HAP-1 (cell line): ENCODE data around the gene EMB.
"Not testable (repeated sequence)": the region's sequence is repeated elsewhere in the genome, so short reads cannot be mapped to it uniquely, and the experiment has no call there.

ENCODE experiments used
- DNase-seq, 2 experiments: peaks; one replicate each; pipeline ENCODE4 v3.0.0-alpha.2; 2016 to 2020; ENCODE audit warnings: low spot score in 2 of 2
- H3K27me3 ChIP-seq: fragments of 250-450 bp; sonication (Bioruptor Pico); 2 replicates; pipeline ENCODE4 v1.5.1; 2020; ENCODE audit warnings: low read depth, mild to moderate bottlenecking, moderate library complexity
- H3K36me3 ChIP-seq: fragments of 250-450 bp; sonication (Bioruptor Pico); replicated peaks from 2 replicates; pipeline ENCODE4 v1.5.1; 2020; ENCODE audit warnings: mild to moderate bottlenecking
- H3K4me1 ChIP-seq: fragments of 250-450 bp; sonication (Bioruptor Pico); 2 replicates; pipeline ENCODE4 v1.5.1; 2020; ENCODE audit warnings: mild to moderate bottlenecking
- H3K4me3 ChIP-seq: fragments of 250-450 bp; sonication (Bioruptor Pico); 2 replicates; pipeline ENCODE4 v1.5.1; 2020; ENCODE audit warnings: mild to moderate bottlenecking, moderate library complexity
- H3K9me3 ChIP-seq: fragments of 250-450 bp; sonication (Bioruptor Pico); 2 replicates; pipeline ENCODE4 v1.5.1; 2020; ENCODE audit warnings: mild to moderate bottlenecking, moderate library complexity
- in situ Hi-C: fragments of 300-500 bp; cut with MboI; formaldehyde crosslinking; loops from 3 replicates; pipeline ENCODE4 v1.14.3; 2020; ENCODE audit warnings: low sequenced_read_pairs, inconsistent platforms, mixed read lengths

EMB gene, protein sequence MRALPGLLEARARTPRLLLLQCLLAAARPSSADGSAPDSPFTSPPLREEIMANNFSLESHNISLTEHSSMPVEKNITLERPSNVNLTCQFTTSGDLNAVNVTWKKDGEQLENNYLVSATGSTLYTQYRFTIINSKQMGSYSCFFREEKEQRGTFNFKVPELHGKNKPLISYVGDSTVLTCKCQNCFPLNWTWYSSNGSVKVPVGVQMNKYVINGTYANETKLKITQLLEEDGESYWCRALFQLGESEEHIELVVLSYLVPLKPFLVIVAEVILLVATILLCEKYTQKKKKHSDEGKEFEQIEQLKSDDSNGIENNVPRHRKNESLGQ

DNA sequence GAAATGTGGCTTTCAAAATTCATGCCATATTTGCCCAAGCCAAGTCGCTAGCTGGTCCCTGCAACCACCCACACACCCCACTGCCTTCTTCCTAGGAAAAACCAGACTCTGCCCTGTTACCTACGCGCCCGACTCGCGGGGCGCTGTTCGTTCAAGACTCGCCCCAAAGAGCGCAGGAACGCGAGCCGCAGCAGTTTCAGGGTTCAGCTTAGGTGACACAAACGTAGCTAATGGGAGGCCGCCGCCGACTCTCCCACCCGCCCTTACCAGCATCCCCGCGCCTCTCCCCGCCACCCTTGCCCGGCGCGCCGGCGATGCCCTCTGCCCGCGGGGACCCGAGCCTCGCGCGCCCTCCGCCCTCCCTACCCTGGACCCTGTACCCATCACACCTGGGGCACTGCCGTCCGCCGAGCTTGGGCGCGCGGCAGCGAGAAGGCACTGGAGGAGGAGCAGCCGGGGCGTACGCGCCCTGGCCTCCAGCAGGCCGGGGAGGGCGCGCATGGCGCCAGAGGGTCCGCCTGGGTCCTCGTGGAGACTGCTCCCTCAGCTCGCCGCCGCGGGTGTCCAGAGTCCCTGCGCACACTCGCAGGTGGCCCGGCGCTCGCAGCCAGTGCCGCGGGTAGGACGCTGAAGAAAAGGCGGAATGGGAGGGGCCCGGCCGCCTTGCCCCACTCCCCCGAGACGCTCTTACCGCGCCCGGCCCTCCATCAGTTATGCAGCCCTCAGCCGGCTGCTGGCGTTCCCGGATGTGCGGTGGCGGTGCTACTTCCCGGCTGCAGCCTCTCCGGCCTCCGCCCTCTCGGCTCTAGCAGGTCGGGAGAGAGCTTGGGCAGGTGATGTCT is at the start of gene EMB:
EMB (minus strand) TSS at position 638 of the 842 bp plus-strand sequence; CDS start at position 501, 137 bp downstream.
- H3K36me3 ChIP-seq: no peaks in the 10 kb centered on the region
- no peaks in the 10 kb centered on the region for H3K9me3 ChIP-seq
- peaks cover 6% of the 10 kb centered on the region; the same call in 1 of the 2 replicates for H3K4me1 ChIP-seq
- peak; percentile 63 to 81 for DNase-seq
- peak within 1 kb of the TSS; percentile 50 for H3K4me3 ChIP-seq
- in situ Hi-C loops: no loop called here
- H3K27me3 ChIP-seq: no peaks in the 10 kb centered on the region

DNA sequence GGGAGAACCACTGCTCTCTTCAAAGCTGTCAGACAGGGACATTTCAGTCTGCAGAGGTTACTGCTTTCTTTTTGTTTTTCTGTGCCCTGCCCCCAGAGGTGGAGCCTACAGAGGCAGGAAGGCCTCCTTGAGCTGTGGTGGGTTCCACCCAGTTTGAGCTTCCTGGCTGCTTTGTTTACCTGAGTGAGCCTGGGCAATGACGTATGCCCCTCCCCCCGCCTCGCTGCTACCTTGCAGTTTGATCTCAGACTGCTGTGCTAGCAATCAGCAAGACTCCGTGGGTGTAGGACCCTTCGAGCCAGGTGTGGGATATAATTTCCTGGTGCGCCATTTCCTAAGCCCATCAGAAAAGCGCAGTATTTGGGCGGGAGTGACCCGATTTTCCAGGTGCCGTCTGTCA is 48.4 kb upstream of the EMB start:
- H3K36me3 ChIP-seq, DNase-seq, H3K27me3 ChIP-seq, H3K4me3 ChIP-seq, H3K4me1 ChIP-seq, H3K9me3 ChIP-seq, in situ Hi-C loops: not testable (repeated sequence)

DNA sequence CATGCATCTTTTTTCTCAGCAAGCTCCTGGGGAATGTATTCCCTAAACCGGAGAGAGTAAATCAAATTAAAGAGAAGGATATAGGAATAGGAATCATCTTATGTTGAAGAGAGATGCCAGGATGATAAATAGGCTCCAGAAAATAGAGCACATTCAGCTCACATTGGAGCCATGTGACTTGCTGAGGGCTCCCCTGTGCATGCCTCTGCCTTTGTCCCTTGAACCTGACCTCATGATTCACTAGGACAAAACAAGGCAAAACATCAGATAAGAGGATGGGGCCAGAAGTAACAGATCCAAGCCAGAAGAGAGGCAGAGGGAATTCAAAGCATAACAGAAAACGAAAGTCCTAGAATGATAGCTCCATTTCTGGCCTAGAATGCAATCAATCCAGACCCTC is 37.7 kb upstream of the EMB start:
- H3K9me3 ChIP-seq, in situ Hi-C loops, H3K36me3 ChIP-seq, H3K4me1 ChIP-seq, DNase-seq, H3K27me3 ChIP-seq, H3K4me3 ChIP-seq: not testable (repeated sequence)

DNA sequence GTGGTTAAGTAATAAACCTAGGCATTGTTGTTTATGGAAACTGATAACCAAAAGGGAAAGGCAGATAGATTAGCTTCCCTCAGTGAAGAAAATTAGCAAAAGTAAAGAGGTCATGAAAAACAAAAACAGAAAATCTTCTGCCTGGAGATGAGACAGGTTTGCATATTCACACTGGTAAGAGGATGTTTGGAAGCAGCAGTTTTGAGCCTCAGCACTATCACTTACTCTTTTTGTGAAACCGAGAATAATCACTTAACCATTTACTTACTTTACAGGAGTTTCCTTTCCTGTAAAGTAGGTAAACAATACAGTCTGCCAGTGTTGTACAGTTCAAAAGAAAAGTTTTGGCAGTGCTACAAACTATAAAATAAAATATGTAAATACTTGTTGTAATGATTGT is 35.5 kb upstream of the EMB start:
- DNase-seq: no peak
- H3K36me3 ChIP-seq: no peaks in the 10 kb centered on the region
- in situ Hi-C loops: no loop called here
- no peaks in the 10 kb centered on the region for H3K9me3 ChIP-seq
- H3K4me3 ChIP-seq: no peak overlapping the region
- H3K27me3 ChIP-seq: no peaks in the 10 kb centered on the region
- H3K4me1 ChIP-seq: no peaks in the 10 kb centered on the region

DNA sequence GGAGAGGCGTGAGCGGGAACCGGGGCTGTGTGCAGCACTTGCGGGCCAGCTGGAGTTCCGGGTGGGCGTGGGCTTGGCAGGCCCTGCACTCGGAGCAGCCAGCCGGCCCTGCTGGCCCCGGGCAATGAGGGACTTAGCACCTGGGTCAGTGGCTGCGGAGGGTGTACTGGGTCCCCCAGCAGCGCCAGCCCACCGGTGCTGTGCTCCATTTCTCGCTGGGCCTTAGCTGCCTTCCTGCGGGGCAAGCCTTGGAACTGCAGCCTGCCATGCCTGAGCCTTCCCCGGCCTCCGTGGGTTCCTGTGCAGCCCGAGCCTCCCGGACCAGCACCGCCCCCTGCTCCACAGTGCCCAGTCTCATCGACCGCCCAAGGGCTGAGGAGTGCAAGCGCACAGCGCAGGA is 23.9 kb upstream of the EMB start:
- H3K4me3 ChIP-seq, in situ Hi-C loops, H3K9me3 ChIP-seq, H3K4me1 ChIP-seq, DNase-seq, H3K36me3 ChIP-seq, H3K27me3 ChIP-seq: not testable (repeated sequence)

DNA sequence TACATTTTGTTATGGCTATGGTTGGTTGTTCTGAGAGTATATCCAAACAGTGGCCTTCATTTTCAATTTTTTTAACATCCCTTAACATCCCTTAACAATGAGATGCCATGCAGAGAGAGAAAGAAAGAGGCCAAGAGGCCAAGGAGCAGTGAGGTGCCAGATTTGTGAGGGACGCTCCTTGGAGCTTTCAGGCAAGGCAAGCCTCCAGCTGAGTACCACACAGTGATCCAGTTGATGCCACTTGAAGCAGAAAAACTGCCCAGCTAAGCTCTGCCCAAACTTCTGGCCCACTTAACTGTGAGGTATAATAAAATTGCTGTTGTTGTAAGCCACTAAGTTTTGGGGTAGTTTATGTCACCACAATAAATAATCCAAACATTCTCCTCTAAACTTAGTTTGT is 22.6 kb upstream of the EMB start:
- H3K9me3 ChIP-seq: no peaks in the 10 kb centered on the region
- no peaks in the 10 kb centered on the region for H3K27me3 ChIP-seq
- no peaks in the 10 kb centered on the region for H3K36me3 ChIP-seq
- no peak for DNase-seq
- no peak overlapping the region for H3K4me3 ChIP-seq
- in situ Hi-C loops: no loop called here
- H3K4me1 ChIP-seq: no peaks in the 10 kb centered on the region

DNA sequence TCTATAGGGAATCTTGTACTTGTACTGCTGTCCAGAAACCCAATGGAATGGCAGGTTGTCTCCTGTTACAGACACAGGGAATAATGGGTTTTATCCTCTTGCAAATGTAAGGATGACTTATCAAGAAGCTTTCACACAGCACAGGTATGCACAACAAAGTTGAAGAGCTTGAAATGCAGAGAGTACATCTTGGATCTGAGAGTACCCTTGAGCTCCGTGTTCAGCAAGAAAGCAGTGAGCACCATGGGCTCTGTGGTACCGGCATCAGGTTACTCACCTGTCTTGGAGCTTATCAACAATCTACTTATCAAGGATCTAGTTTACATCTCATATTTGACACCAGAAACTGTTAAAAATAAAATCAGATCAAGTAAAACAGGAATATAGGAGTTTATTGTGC is 22.0 kb upstream of the EMB start:
- Histone ChIP-seq H3K4me3 (no peak overlapping the region), H3K36me3 (no peaks in the 10 kb centered on the region), H3K4me1 (no peaks in the 10 kb centered on the region), H3K9me3 (no peaks in the 10 kb centered on the region), H3K27me3 (no peaks in the 10 kb centered on the region)
- DNase-seq: no peak
- in situ Hi-C loops: no loop called here

DNA sequence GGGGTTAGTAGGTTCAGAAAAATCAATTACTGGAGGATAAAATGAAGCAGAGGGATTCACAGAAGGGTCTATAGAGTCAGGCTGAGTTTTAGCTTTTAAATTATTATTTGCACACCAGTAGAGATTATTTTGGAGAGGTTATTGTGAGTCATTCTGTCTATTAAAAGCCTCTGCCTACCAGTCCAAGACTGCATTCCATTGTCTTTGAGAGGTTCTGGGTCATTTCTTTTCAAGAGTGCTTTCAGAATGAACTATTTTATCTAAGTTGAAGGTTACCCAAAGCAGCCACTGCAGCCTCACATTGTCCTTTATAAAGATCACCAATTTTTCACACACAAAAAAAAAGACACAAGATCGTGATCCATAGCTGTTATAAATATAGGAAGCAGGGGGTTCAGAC is 21.5 kb upstream of the EMB start:
- in situ Hi-C loops, H3K36me3 ChIP-seq, H3K27me3 ChIP-seq, H3K9me3 ChIP-seq, H3K4me3 ChIP-seq, H3K4me1 ChIP-seq, DNase-seq: not testable (repeated sequence)

DNA sequence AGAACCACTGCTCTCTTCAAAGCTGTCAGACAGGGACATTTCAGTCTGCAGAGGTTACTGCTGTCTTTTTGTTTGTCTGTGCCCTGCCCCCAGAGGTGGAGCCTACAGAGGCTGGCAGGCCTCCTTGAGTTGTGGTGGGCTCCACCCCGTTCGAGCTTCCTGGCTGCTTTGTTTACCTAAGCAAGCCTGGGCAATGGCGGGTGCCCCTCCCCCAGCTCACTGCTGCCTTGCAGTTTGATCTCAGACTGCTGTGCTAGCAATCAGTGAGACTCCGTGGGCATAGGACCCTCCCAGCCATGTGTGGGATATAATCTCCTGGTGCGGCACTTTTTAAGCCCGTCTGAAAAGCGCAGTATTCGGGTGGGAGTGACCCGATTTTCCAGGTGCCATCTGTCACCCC is 17.3 kb upstream of the EMB start:
- H3K9me3 ChIP-seq, H3K4me1 ChIP-seq, H3K27me3 ChIP-seq, H3K36me3 ChIP-seq, in situ Hi-C loops, H3K4me3 ChIP-seq: not testable (repeated sequence)
- peak in 1 of 2 experiments; percentile 33 for DNase-seq

DNA sequence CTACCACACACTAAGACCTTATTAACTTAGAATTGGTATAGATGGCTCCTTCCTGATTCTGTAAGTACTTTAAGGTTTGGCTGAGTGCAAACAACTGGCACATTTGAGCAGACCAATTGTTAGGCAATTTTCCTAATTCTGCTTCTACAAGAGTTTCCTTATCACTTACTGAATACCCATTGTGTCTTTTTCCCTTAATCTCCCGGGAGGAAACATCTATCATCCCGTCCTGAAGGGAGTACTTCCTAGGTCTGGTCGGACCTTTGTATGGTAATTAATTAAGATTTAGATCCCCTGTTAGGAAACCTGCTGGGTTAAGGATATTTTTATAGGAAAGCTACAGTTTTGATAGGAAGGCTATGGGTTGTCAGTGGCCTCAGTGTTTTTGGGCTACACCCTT is 8.2 kb upstream of the EMB start:
- H3K4me1 ChIP-seq, H3K9me3 ChIP-seq, H3K36me3 ChIP-seq, in situ Hi-C loops, H3K4me3 ChIP-seq, DNase-seq, H3K27me3 ChIP-seq: not testable (repeated sequence)

DNA sequence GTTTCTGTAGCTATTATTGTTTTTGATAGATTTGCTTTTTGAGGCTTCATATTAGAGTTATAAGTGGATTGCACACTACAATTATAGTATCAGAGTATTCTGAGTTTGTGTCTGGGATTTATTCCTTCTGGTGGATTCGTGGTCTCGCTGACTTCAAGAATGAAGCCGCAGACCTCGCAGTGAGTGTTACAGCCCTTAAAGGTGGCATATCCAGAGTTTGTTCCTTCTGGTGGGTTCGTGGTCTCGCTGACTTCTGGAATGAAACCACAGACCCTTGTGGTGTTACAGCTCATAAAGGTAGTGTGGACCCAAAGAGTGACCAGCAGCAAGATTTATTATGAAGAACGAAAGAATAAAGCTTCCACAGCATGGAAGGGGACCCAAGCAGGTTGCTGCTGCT is 6.9 kb upstream of the EMB start:
- no peak for DNase-seq
- Histone ChIP-seq H3K9me3 (no peaks in the 10 kb centered on the region), H3K4me1 (no peaks in the 10 kb centered on the region), H3K36me3 (no peaks in the 10 kb centered on the region), H3K27me3 (no peaks in the 10 kb centered on the region), H3K4me3 (no peak overlapping the region)
- in situ Hi-C loops: no loop called here

DNA sequence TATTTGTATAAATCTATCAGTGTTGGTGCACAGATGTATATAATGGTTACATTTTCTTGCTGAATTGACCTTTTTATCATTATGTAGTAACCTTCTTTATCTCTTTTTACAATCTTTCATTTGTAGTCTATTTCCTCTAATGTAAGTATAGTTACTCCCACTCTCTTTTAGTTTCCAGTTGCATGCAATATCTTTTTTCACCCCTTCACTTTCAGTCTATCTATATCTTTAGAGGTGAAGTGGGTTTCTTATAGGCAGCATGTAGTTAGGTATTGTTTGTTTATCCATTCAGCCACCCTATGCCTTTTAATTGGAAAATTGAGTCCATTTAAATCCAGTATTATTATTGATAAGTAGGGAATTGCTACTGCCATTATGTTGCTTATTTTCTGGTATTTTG is 6.1 kb upstream of the EMB start:
- DNase-seq: no peak
- H3K36me3 ChIP-seq: no peaks in the 10 kb centered on the region
- H3K4me3 ChIP-seq: no peak overlapping the region
- no peaks in the 10 kb centered on the region for H3K9me3 ChIP-seq
- in situ Hi-C loops: no loop called here
- H3K4me1 ChIP-seq: no peaks in the 10 kb centered on the region
- H3K27me3 ChIP-seq: no peaks in the 10 kb centered on the region

DNA sequence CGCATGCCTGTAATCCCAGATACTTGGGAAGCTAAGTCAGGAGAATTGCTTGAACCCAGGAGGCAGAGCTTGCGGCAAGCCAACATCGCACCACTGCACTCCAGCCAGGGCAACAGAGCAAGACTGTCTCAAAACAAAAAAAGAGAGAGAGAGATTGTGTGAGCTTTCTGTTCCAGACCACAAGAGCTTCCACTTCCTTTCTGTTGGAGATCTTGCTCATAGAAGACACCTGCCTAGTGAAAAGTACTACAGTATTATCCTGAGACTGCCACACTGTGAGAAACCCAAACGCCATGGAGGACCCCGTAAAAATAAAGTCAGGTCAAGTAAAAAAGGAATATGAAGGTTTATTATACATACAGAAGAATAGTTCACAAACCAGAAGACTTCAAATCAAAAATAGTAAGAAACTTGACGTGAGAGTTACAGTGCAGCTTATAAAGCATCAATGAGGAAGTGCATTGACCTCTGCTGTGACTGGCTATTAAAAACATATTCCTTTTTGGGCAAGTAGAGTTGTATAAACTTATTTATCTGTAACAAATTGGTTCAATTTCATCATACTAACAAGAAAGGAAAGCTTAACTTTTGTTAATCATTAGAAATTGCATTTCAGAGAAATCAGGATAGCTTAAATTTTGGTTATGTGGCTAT is 4.3 kb upstream of the EMB start:
- no peaks in the 10 kb centered on the region for H3K36me3 ChIP-seq
- H3K4me1 ChIP-seq: peaks cover 6% of the 10 kb centered on the region; the same call in 1 of the 2 replicates
- in situ Hi-C loops: no loop called here
- no peak overlapping the region for H3K4me3 ChIP-seq
- DNase-seq: no peak
- H3K9me3 ChIP-seq: no peaks in the 10 kb centered on the region
- no peaks in the 10 kb centered on the region for H3K27me3 ChIP-seq
